ENCODE measurements around the gene ESYT1.
A peak's percentile ranks its signal among the peaks of the same experiment; 100 is the strongest.

The ESYT1 gene

DNA sequence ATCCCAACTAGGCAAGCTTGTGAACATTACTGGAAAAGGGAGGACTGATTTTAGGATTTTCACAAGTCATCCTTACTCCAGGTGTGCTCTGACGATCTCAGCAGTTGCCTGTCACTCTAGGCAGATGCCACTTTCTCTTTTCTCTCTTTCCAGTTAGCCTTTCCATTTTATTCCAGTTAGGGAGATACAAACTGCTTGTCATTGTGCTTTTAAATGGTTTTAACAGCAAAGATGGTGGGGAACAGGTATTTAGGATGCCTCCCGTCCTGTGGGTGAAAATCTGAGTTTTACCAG, 22.5 kb upstream of the ESYT1 start:
- Histone ChIP-seq H3K4me3 (replicated peaks; ENCODE audit: insufficient read depth, low read length) (peak overlapping the region; percentile 90), H3K27me3 (ENCODE audit: insufficient read depth, poor library complexity, severe bottlenecking) (no peaks in the 10 kb centered on the region), H3K27ac (replicated peaks) (peak overlapping the region; percentile 97)
- TF ChIP-seq, protein P1, sequence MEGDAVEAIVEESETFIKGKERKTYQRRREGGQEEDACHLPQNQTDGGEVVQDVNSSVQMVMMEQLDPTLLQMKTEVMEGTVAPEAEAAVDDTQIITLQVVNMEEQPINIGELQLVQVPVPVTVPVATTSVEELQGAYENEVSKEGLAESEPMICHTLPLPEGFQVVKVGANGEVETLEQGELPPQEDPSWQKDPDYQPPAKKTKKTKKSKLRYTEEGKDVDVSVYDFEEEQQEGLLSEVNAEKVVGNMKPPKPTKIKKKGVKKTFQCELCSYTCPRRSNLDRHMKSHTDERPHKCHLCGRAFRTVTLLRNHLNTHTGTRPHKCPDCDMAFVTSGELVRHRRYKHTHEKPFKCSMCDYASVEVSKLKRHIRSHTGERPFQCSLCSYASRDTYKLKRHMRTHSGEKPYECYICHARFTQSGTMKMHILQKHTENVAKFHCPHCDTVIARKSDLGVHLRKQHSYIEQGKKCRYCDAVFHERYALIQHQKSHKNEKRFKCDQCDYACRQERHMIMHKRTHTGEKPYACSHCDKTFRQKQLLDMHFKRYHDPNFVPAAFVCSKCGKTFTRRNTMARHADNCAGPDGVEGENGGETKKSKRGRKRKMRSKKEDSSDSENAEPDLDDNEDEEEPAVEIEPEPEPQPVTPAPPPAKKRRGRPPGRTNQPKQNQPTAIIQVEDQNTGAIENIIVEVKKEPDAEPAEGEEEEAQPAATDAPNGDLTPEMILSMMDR (IDR thresholded peaks at IDR 0.05; ENCODE audit: insufficient read depth, low read length), result no peak
- TF ChIP-seq SPI1 (IDR thresholded peaks at IDR 0.05; ENCODE audit: borderline replicate concordance, low read depth) (no peak), GABPA (IDR thresholded peaks at IDR 0.05; ENCODE audit: low read depth) (no peak), POLR2AphosphoS5 (IDR thresholded peaks at IDR 0.05; ENCODE audit: low read depth) (no peak)
- TF ChIP-seq, protein P2, sequence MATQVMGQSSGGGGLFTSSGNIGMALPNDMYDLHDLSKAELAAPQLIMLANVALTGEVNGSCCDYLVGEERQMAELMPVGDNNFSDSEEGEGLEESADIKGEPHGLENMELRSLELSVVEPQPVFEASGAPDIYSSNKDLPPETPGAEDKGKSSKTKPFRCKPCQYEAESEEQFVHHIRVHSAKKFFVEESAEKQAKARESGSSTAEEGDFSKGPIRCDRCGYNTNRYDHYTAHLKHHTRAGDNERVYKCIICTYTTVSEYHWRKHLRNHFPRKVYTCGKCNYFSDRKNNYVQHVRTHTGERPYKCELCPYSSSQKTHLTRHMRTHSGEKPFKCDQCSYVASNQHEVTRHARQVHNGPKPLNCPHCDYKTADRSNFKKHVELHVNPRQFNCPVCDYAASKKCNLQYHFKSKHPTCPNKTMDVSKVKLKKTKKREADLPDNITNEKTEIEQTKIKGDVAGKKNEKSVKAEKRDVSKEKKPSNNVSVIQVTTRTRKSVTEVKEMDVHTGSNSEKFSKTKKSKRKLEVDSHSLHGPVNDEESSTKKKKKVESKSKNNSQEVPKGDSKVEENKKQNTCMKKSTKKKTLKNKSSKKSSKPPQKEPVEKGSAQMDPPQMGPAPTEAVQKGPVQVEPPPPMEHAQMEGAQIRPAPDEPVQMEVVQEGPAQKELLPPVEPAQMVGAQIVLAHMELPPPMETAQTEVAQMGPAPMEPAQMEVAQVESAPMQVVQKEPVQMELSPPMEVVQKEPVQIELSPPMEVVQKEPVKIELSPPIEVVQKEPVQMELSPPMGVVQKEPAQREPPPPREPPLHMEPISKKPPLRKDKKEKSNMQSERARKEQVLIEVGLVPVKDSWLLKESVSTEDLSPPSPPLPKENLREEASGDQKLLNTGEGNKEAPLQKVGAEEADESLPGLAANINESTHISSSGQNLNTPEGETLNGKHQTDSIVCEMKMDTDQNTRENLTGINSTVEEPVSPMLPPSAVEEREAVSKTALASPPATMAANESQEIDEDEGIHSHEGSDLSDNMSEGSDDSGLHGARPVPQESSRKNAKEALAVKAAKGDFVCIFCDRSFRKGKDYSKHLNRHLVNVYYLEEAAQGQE (IDR thresholded peaks at IDR 0.05; ENCODE audit: insufficient replicate concordance, low read depth), result no peak
- no peak for DNase-seq (ENCODE audit: low read depth in 1 of 2, low spot score in 1 of 2)

DNA sequence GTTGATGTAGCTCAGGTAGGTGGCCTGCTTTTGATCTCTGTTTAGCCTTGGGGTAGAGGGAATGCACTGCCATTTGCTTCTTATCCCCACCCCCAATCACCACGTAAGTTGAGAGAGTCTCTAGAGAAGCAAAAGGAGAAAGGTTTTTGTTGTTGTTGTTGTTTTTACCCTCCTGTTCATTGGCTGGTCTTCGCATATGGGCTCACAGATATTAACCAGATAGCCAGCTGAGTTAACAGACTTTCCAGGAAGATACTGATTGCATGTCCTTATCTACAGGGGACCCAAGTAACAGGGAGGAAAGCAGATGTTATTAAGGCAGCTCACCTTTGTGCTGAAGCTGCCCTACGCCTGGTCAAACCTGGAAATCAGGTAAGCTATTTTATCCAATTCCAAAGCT, 20.8 kb upstream of the ESYT1 start:
- no peak overlapping the region for H3K4me3 ChIP-seq (replicated peaks; ENCODE audit: insufficient read depth, low read length)
- no peak overlapping the region for H3K27ac ChIP-seq (replicated peaks)
- no peaks in the 10 kb centered on the region for H3K27me3 ChIP-seq (ENCODE audit: insufficient read depth, poor library complexity, severe bottlenecking)
- no peak for DNase-seq (ENCODE audit: low read depth in 1 of 2, low spot score in 1 of 2)
- TF ChIP-seq, protein P1 (IDR thresholded peaks at IDR 0.05; ENCODE audit: insufficient read depth, low read length), result no peak
- TF ChIP-seq POLR2AphosphoS5 (IDR thresholded peaks at IDR 0.05; ENCODE audit: low read depth) (no peak), SPI1 (IDR thresholded peaks at IDR 0.05; ENCODE audit: borderline replicate concordance, low read depth) (no peak), GABPA (IDR thresholded peaks at IDR 0.05; ENCODE audit: low read depth) (no peak)
- TF ChIP-seq, protein P2 (IDR thresholded peaks at IDR 0.05; ENCODE audit: insufficient replicate concordance, low read depth), result no peak

DNA sequence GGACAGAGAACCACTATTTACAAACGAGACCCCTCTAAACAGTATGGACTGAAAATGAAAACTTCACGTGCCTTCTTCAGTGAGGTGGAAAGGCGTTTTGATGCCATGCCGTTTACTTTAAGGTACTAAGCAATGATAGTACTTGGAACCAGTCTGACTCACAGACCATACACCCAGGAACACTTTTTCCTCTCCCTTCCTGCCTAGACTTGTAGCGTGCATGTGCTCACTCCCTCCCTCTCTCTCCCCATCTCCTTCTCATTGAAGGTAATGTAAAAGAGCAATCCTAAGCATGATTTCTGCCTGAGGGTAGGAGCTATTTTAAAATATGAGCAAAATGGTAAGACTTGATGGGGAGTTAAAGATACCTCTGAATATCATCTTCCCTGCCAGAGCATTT, 17.5 kb upstream of the ESYT1 start:
- Histone ChIP-seq H3K4me3 (replicated peaks; ENCODE audit: insufficient read depth, low read length) (no peak overlapping the region), H3K27ac (replicated peaks) (no peak overlapping the region), H3K27me3 (ENCODE audit: insufficient read depth, poor library complexity, severe bottlenecking) (no peaks in the 10 kb centered on the region)
- TF ChIP-seq, protein P2 (IDR thresholded peaks at IDR 0.05; ENCODE audit: insufficient replicate concordance, low read depth), result no peak
- TF ChIP-seq POLR2AphosphoS5 (IDR thresholded peaks at IDR 0.05; ENCODE audit: low read depth), result no peak
- TF ChIP-seq, protein P1 (IDR thresholded peaks at IDR 0.05; ENCODE audit: insufficient read depth, low read length), result no peak
- no peak for TF ChIP-seq SPI1 (IDR thresholded peaks at IDR 0.05; ENCODE audit: borderline replicate concordance, low read depth)
- TF ChIP-seq GABPA (IDR thresholded peaks at IDR 0.05; ENCODE audit: low read depth), result no peak
- no peak for DNase-seq (ENCODE audit: low read depth in 1 of 2, low spot score in 1 of 2)

Data from HL-60 (cell line).